GM21717 (cell line): ENCODE data around the gene ACSBG1.
"Not testable (repeated sequence)": the region's sequence is repeated elsewhere in the genome, so short reads cannot be mapped to it uniquely, and the experiment has no call there.

Source experiments
- ATAC-seq: cut with Tn5 transposase; IDR thresholded peaks from one replicate; pipeline ENCODE4 v1.9.1; 2021; ENCODE audit warnings: mild to moderate bottlenecking, moderate library complexity; ENCODE audit not compliant: unreplicated experiment

Gene ACSBG1

GRCh38 chr15:78170848-78171773 lies 63.3 kb downstream of the ACSBG1 start:
- ATAC-seq = peak; percentile 65

GRCh38 chr15:78168608-78169007 lies 65.8 kb downstream of the ACSBG1 start:
- no peak for ATAC-seq

DNA sequence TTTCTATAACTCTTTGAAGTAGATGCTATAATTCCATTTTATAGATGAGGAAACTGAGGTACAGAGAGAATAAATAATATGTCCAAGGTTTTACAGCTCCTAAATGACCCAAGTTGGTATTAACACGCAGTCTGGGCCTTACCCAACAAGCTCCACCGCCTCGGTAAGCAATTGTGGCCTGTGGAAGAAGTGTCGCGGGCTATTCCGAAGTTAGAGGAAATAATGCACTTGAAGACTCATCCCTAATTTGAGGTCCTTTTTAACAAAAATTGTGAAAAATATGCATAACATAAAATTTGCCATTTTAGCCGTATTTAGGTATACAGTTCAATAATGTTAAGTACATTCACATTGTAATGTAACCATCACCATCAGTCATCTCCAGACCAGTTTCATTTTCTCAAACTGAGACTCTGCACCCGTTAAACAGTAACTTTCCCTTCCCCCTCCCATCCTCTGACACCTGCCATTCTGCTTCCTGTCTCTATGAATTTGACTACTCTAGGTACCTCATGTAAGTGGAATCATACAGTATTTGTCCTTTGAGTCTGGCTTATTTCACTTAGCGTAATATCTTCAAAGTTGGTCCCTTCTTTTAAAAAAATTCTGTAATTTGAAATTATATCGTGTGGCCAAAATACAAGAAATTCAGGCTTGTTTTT lies 67.0 kb downstream of the ACSBG1 start:
- ATAC-seq = peak; percentile 73

- no peak for ATAC-seq
Measured at GRCh38 chr15:78164010-78164409, 70.4 kb downstream of the ACSBG1 start.

GRCh38 chr15:78162038-78162437 lies 72.3 kb downstream of the ACSBG1 start:
- no peak for ATAC-seq

DNA sequence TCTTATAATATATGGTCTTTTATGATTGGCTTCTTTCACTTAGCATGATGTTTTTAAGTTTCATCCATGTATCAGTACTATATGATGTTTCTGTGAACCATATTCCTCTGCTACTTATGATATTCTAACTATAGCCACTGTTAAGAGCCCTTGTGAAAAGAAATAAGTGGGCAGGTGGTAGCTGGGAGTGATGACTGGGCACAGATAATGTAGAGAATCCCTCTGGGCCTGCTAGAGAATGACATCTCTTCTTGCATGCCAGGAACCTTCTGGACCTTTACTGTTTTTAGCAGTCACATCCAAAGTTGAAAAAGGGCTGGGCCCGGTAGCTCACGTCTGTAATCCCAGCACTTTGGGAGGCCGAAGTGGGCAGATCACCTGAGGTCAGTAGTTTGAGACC lies 75.0 kb downstream of the ACSBG1 start:
- no peak for ATAC-seq

DNA sequence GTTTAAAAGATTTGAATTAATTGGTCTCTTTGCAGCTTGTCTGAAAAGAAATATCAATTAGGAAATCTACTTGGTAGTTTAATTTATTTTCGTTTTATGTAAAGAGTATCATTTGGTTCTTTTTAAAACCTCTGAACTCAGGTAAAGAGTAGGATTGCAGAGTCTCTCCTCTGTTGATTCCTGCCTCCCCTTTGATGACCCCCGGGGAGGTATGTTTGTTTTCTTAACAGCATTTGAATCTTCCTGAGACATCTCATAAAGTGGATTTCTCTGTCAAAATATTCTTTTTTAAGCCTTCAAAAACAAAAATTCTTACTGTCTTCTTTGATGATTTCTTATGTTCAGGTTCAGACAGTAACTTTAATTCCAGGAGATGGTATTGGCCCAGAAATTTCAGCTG lies 77.2 kb downstream of the ACSBG1 start:
- ATAC-seq = no peak

DNA sequence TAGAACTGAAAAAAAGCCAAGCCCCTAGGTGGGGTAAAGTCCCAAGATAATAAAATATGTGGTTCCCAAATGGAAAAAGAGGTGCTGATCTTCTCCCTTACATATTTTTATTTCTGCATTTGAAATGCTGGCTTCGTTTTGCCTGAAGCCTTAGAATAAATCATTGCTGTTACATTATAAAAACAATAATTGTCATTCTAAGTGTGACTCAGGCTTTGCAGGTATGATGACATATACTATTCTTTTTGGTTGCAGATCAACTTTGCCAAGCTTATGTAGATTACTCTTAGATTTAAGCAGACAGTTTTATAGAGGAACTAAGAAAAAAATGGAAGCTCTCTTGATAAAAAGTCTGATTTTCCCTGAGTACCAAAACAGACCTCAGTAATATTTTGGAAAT lies 77.7 kb downstream of the ACSBG1 start:
- ATAC-seq = no peak

GRCh38 chr15:78155355-78155939 lies 78.9 kb downstream of the ACSBG1 start:
- ATAC-seq = no peak

DNA sequence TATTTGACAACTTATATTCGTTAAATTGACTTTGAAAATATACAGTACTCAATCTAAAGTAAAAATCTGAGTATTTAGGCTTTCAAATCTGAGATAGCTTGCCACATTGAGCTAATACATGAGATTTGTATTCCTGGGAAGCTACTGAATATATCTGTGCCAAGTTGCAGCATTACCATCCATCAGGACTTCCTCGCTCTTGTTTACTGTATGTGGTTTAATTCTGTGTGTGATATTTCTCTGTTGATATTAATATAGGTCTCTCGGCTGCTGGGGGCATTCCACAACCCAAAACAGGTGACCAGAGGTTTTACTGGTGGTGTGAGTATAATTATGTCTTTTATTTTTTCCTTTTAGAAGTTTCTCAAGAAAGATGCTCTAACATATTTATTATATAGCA lies 79.4 kb downstream of the ACSBG1 start:
- no peak for ATAC-seq

- not testable (repeated sequence) for ATAC-seq
Measured at GRCh38 chr15:78151075-78151474, 83.3 kb downstream of the ACSBG1 start.

GRCh38 chr15:78149805-78150751 lies 84.3 kb downstream of the ACSBG1 start:
- no peak for ATAC-seq

DNA sequence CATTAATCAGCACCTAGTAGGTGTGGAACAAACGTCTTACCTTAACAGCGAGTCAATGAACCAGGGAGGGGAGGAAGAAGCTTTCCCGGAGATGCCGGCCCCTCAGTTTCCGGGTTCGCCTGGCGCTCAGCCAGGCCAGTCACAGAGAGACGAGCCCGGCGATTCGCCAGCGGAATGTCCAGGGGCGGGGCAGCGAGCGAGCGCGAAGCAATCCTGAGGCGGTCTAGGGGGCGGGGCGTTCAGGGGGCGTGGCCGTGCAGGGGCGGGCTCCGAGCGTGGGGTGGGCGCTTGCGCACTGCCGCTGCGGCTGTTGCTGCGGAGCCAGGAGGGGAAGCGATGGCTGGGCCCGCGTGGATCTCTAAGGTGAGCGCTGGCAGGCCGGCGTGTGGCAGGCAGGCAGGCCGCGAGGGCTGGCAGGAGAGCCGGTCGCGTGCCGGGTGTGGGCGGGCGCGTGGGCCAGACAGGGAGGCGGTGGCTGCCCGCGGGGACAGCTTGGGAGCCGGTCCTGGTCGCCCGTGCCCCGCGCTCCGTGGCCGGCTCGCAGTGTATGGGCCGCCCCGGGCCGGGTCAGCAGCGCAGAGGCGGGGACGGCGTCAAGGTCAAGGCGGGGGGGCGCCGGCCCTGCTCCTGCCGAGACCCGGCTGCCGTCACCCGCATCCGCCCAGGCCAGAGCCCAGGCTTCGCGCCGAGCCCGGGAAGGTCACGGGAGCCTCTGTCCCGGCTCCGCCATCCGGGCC lies 85.1 kb downstream of the ACSBG1 start, which contains the start of gene IDH3A:
Gene IDH3A, plus strand, starts transcription at position 295 of the 737 bp plus-strand sequence. Its CDS starts 42 bp downstream, at position 337.
- ATAC-seq = peak; percentile 76

DNA sequence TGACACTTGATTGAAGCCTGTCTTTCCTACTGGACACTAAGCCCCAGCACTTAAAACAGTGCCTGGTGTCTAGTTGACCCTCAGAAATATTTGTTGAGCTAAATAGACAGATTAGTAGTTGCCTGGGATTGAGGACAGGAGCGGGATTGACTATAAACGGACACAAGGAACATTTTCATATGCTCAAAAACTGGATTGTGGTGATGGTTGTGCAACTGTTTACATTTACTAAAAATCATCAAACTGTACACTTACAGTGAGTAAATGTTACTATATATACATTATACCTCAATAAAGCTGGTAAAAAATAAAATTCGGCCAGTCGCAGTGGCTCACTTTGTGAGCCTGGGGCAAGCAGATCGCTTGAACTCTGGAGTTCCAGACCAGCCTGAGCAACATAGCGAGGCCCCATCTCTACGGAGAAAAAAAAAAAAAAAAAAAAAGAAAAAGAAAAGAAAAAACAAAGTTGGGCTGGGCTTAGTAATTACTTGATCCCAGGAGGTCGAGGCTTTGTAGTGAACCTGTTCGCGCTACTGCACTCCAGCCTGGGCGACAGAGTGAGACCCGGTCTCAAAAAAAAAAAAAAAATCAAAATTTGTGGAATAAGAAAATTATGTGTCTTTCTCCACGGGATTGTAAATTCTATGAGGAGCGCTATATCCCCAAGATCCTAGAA lies 85.8 kb downstream of the ACSBG1 start:
- ATAC-seq = peak; percentile 6

DNA sequence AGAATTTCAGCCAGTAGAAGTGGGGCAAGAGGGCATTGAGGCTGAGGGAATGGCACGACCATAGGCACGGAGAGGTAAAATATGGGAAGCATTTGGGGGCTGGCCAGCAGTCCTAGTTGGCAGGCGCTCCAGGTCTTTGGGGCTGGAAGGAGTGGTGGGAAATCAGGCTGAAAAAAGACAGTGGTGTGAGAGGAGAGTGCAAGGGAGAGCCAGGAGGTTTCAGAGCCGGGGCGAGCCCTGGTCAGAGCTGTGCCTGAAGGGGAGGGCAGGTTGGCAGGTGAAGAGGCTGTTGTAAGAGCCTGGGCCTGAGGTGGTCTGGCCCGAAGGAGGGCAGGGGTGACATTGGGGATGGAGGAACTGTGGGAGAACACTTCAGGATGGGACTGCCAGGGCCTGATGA lies 86.8 kb downstream of the ACSBG1 start:
- ATAC-seq = no peak

DNA sequence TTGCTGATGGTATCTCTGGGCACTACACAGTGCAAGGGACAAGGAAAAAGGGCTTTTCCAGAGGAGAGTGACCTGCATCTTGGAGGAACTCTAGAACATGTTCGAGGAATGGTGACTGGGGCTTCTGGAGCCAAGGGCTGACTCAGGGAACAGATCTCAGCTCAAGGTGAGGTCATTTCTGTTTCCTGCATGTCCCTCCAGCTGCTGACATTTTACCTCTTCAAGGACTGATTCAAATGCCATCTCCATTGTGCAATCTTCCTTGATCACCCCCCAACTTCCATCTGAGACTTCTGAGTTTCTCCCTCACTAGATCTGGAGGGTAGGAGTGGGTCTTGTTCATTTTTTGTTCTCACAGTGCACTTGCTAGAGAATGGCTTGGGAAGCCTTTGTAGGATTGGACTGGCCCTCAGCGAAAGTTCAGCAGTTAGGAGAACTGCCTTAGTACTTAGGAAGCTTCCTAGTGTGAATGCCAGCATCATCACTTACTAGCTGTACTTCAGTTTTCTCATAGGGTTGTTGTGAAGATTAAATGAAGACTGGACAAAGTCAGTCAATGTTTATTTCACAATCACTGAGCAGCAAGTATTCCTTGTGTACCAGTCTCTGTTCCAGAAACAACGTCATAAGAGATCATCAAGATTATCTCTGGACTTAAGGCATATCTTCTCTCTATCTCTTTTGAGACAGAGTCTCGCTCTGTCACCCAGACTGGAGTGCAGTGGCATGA lies 87.8 kb downstream of the ACSBG1 start:
- no peak for ATAC-seq

- no peak for ATAC-seq
Measured at GRCh38 chr15:78142332-78142731, 92.0 kb downstream of the ACSBG1 start.

- no peak for ATAC-seq
Measured at GRCh38 chr15:78140292-78140691, 94.1 kb downstream of the ACSBG1 start.

GRCh38 chr15:78139578-78139977 lies 94.8 kb downstream of the ACSBG1 start:
- no peak for ATAC-seq
